GM18499 (cell line): ENCODE data around the gene CCDC91.

Experiments
- ATAC-seq: cut with Tn5 transposase; IDR thresholded peaks from one replicate; pipeline ENCODE4 v1.9.1; 2021; ENCODE audit warnings: moderate number of reproducible peaks; ENCODE audit not compliant: insufficient read depth, unreplicated experiment

Gene CCDC91, protein sequence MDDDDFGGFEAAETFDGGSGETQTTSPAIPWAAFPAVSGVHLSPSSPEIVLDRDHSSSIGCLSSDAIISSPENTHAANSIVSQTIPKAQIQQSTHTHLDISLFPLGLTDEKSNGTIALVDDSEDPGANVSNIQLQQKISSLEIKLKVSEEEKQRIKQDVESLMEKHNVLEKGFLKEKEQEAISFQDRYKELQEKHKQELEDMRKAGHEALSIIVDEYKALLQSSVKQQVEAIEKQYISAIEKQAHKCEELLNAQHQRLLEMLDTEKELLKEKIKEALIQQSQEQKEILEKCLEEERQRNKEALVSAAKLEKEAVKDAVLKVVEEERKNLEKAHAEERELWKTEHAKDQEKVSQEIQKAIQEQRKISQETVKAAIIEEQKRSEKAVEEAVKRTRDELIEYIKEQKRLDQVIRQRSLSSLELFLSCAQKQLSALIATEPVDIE

DNA sequence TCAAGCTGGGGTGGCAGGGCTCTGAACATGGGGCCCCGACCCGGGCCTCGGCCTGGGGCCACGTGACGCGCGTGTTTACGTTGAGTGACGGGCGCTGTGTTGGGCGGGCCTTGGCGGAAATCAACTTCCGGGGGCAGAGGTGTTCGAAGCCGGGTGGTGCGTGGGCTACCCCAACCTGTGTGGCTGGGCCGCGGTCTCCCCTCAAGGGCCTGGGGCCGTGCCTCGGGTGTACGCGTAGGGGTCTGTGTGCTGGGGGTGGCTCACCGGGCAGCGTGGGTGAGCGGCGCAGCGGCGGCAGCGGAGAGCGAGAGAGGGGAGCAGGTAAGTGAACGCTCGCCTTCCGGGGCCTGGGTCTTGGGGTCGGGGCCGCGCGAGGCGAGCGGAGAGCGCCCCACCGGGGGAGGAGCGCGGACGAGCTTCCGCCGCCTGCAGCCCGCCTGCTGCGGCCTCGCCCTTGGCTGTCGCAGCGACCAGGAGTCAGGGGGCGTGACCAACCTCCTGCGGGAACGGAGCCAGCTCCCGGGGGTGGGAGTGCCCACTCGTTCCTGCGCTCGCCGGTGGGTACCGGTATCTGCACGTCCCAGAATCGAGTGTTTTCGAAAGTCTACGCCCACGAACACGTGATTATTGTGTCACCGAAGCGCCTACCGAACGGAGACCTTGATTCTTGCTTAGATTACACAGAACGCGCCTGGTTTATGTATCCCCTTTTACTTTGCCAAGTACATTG, at the start of gene CCDC91:
TSS of gene CCDC91 (plus strand) at position 136 of the 730 bp plus-strand sequence. CDS start 66,760 bp downstream, outside the sequence.
- peak; percentile 63 for ATAC-seq

DNA sequence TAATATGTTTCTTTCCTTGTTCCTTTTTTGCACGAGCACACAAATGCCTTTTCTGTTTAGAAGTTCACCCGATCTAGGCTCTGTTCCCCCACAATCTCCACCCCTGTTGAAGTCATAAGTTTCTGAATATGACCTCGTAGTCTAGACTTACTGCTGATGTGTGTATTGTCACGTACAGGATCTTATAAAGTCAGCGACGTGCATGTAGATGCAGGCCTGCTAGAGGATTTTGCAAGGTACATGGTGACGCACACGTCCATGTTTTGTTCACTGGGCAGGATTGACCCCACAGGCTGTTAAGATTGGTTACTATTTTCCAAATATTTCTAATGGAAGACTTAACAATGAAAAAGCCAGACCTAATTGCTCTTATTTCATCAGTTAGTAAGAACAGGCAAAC, 46.2 kb upstream of the CCDC91 start:
- ATAC-seq: no peak

DNA sequence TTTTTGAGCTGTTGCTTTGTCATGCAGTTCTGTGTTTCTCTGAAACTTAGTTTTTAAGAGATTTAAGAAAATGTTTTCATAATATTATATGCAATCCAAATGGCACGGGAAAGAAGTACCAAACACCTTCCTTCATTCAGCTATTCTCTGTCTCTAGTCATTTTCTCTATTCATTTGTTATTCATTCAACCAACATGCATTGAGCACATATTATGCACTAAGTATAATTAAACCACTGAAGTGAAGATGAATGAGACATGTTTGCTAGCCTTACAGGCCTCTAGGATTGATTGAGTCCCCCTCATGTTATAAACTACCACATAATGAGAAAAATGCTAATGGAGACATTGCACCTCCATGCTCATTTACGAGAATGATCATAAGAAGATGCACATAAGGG, 45.7 kb upstream of the CCDC91 start:
- ATAC-seq: no peak

DNA sequence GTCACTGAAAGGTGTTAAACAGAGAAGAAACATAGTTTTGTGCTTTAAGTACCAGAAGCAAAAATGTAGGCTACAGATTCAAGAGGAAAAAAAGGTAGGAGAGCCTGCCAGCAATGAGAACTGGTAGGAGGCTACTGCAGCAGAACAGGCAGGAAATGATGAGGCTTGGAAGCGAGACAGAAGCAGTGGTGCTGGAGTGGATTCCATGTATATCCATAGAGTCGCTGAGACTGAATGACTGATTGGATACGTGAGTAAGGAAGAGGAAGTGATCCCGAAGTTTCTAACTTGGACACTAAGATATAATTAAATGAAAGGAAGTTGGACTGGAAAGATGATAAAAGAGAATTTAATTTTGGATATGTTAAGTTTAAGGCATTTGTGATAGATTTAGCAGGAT, 45.0 kb upstream of the CCDC91 start:
- ATAC-seq: no peak

DNA sequence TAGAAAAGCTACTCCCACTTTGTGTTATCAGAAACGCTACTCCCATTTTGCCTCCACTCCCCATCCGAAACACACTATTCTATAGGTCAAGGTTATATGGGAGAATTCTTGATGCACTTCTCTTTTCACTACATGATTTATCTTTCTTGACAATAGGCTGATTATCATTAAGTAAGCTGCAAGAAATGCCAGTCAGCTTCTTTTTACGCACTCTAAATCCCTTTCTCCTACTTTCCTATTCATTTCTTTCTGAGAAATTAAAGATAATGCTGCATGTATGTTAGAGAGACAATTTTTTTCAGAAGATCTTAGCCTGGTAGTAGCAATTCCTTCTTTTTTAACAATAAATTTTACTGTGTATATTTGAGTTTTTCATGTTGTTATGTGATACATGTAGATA, 41.0 kb upstream of the CCDC91 start:
- no peak for ATAC-seq

DNA sequence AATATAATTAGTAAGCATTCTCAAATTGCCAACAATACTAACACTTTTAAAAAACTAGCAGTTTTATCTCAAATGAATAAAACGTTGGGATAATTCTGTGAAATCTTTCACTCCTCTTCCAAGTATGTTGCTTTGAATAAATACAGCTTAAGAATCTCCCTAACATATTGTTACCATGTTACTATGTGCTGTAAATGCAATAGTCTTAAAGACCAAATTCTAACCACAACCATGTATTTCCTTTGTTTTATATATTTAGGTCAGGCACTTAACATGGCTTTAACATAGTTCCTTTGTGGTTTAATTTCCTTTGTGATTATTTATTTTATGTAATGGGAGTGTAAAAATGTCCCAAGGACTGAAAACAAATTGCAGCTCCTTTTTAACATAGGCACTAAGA, 33.9 kb upstream of the CCDC91 start:
- ATAC-seq: no peak

DNA sequence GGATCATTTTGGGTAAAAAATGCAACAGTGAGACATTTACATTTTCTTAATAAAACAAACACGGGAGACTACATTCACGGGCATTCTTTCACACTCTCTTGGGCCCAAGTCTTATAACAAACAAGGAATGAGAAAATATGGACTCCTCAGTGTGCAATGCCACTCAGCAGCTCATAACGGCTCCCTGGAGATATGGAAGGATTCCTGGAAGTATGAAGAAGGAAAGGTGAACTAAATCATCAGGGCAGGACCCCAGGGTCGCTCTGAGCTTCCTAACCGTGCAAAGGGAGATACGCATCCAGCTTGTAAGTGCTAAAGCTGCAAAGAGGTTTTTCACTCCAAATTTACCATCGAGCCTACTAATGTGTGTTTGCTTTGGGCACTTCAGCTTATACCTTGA, 33.5 kb upstream of the CCDC91 start:
- no peak for ATAC-seq

DNA sequence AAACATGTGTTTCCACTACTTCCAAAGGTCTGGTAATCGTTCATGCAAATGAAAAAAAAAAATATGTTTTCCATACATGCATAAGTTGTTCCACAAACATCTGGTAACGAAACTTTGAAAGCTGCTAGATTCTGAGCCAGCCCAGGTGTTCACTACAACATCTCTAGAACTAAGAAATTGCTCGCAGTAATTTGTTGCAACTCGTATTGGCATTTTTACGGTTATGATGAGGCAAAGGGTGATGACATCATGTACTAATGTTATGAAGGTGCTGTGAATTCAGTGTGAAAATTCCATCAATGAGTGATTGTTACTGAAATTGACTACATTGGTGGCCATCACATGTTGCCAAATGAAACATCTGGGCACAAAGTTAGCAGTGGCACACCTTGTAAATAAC, 31.9 kb upstream of the CCDC91 start:
- no peak for ATAC-seq

DNA sequence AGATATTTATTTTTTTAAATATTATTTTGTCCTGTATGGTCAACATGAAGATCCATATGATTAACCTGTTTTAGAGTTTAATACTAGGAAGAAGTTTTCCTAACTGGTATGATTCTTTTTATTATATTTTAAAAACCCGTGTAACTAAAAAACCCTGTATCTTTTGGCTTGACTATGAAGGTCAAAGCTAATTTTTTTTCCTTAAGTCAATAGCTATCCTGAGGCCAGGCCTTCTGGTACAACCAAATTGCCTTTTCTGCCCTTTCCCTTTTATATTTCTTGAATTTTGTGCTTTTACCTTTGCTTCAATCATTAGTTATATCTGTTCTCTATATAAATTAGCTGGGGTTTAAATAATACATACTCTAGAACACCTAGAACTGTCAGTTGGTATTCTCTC, 30.6 kb upstream of the CCDC91 start:
- ATAC-seq: no peak

DNA sequence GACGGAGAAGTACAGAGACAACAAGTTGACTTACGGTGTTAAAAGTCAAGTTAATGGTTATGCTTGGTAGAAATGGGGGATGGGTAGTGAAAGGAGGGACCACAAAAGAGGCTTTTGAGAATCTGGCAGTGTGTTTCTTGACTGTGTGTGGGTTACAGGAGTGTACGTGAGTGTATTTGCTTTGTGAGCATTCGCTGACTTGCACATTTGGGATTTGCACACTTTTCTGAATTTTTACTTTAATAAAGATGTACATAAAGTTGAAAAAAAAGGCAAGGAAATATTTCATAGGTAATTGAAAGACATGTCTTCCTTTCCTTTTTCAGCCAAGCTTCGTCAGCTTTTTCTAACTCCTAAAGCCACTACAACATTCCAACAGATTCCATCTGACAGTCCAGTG, 28.6 kb upstream of the CCDC91 start:
- no peak for ATAC-seq

DNA sequence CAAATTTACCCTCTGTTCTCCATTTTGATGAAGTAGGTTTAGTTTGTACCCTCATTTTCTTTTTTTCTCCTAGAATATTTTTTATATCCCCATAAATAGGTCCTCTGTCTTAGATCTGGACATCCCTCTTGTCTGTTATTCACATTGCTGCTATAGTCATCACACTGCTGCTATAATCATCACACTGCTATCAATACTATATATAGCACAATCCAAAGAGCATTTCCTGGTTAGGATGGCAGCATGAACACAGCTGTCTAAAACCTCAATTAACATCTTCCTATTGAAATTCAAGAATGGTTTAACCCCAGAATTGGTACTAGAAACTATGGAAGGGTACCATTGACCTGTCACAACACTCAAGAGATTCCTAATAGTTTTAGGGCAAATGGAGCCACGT, 27.6 kb upstream of the CCDC91 start:
- no peak for ATAC-seq

DNA sequence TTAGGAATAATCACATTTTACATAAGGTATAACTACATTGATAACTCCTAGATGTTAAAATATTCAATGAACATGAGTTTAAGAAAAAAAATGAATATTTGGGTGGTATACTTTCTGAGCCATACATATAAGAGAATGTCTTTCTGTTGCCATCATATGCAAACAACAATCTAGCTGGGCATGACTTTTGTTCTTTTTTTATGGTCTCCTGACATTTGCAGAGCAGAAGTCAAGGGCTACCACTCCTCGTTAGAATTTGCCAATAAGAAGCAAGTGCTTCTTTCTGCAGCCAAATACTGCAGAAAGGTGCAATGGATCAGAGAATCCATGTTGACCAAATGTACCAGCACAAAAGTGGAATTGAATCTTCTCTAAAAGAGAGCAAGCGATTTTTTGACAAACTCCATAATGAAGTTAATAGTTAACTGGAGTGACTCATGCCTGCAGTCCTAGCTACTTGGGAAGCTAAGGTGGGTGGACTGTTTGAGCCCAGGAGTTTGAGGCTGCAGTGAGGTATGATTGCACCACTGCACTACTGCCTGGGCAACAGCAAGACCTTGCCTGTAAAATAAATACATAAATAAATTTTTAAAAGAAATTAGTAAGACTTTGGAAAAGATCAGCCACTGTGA, 25.5 kb upstream of the CCDC91 start:
- no peak for ATAC-seq

DNA sequence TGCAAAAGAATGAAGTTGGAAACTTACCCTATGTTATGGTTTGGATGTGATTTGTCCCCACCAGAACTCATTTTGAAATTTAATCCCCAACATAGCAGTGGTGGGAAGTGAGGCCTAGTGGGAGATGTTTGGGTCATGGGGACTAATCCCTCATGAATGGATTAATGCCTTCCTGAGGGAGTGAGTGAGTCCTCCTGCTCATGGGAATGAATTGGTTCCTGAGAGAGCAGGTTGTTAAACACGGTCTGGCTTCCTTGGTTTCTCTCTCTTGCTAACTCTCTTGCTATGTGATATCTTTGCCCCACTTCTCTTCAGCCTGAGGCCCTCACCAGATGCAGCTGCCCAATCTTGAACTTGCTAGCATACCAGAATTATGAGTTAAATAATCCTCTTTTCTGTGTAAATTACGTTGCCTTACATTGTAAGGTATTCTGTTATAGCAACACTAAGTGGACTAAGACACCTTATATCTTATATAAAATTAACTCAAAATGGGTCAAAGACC, 22.2 kb upstream of the CCDC91 start:
- ATAC-seq: no peak

DNA sequence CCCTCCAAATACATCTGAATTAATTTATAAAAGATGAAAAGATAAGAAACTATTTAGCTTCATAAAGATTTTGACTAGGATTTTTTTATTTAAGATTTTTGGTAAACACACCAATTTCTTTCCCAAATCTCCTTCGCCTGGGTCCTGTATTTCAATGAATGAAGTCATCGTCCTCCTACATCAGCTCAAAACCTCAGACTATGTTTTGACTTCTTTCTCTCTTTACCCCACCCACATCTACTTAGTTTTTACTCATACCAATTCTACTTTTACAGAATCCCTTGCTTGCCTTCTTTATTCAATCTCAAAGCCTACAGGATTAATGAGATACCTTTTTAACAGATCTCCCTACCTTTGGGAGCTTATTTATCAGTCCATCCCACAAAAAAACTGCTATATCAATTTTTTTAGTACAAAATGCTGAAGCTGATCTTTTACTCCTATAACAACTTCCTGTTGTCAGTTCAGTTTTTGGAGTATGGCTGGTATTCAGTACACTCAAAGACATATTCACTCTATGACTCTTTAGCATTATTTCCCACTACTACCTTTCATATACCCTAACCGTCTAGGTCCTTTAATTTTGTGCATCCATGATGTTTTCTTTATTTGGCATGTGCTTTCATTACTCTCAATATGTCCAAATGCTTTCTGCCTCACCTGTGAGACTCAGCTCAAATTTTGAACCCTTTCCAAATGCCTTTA, 18.7 kb upstream of the CCDC91 start:
- ATAC-seq: no peak

DNA sequence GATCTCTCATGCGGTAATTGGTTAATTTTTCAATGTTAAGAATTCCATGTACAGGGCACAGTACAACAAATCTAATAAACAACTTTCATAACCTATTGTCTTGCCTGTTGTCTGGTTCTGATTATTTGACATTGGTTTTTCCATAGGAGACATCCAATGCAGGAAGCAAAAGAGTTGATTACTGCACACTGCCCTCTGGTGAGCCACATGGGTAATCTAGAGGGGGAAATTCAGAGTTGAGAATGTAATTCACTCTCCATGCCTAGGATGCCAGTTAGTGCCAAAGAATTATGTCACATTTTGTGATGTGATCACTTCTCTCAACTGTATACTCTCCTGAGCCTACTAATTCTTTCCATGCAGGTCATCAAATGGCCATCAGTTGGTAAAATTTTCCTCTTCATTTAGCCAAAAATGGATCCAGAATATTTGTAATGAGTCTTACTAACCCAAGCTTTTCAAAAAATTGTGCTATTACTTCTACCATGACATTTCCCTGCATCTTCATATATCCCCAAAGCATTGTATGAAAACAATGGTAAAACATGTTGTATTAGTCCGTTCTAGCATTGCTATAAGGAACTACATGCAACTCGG, 17.7 kb upstream of the CCDC91 start:
- ATAC-seq: no peak

DNA sequence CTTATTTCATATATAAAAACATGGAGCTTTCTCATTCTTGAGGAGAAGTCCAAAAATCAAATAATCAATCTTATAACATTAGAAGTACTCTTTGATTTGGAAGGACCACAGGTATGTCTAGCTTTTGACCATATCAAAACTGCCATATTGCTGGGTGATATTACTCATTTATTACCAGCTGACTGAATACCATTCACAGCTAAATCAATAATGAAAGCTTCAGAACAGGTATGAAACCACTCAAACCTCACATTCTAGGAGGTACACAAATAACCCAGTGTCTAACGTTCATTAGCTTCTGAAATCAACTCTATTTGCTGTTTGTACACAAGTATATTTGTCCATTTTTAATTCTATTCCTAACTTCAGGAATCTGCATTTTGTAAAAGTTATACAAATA, 16.8 kb upstream of the CCDC91 start:
- no peak for ATAC-seq

DNA sequence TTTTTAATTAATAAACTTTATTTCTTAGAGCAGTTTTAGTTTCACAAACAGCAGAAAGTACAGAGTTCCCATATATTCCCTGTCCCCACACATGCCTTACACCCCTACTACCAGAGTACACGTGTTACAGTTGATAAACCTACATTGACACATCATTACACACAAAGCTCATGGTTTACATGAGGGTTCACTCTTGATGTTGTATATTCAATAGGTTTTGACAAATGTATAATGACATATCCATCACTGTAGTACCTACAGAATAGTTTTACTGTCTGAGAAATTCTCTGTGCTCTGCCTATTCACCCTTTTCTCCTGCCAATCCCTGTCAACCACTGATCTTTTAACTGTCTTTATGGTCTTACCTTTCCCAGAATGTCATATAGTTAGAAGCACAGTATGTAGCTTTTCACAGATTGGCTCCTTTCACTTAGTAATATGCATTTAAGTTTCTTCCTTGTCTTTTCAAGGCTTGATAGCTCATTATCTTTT, 15.1 kb upstream of the CCDC91 start:
- ATAC-seq: no peak

DNA sequence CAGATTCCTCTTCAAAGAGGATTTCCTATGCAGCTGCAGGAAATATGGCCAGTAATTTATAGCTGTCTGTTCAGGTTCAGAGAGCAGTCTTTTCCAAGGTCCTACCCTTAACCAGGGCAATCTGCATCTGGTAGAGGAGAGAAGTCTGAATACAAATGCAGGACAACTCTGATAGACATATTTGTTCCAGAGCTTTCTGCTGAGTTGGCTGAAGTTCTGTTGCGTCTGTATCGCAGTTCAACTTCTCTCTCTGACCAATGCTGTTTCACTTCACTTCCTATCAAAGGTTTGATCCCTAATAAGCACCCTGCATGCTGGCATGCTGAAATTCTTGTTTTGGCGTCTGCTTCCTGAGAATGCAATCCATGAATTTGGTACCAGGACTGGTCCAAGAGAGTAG, 14.0 kb upstream of the CCDC91 start:
- no peak for ATAC-seq

DNA sequence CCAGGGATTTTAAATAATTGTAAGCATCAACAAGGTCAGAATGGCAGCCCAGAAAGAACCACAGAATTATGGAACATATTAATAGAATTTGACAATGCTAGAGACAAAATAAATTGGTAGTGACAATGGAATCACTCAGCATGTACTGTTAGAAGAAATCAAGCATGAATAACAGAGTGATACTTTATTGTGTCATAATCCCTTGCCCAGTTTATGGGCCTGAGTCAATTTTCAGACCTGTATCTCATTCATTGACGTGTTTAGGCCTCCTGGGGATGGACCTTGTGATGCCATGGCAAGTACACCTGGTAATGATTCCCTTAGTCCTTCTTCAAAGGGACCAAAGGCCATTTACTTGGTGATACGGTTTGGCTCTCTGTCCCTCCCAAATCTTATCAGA, 12.8 kb upstream of the CCDC91 start:
- no peak for ATAC-seq

DNA sequence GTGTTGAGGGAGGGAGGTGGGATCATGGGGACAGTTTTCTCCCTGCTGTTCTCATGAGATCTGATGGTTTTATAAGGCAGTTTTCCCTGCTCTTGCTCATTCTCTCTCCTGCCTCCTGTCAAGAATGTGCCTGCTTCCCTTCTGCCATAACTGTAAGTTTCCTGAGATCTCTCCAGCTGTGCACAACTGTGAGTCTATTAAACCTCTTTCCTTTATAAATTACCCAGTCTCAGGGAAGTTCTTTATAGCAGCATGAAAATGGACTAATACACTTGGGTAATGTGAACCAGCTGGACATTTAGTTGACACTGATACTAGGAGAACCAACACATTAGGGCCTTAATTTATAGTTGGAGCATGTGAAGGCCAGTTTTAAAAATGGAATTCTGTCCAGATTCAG, 12.4 kb upstream of the CCDC91 start:
- ATAC-seq: no peak
